ENCODE results near the gene MFGE8. TPM values are rescaled to one million over a fixed set of nuclear protein-coding genes. Genes with fewer than 3 reads are reported as not detected.

Gene MFGE8
- total RNA-seq, 1 experiment from 2014 or later: 118 TPM

DNA sequence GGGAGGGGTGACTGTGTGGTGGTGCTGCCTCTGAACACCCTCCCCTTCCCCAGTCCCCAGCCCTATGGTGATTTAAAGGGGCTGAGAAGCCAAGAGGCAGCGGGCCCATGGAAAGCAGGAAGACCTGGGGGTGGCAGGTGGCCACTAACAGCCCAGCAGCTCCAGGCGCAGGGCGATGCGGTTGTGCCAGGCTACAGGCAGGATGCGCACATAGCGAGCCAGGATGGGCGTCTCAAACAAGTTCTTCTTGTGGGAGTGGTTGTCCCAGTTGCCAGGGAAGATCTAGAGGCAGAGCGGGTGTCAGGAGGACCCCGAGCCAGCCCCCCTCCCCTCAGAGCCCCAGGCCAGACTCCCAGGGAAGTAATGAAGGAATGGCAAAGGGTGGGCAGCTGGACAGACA lies 13.9 kb downstream of the MFGE8 start:
- H3K4me1 ChIP-seq (ENCODE audit: insufficient read depth, low read length, poor library complexity, severe bottlenecking): peaks cover 14% of the 10 kb centered on the region
- H3K27ac ChIP-seq (ENCODE audit: low read depth, low read length, poor library complexity, severe bottlenecking): no peak overlapping the region
- no peaks in the 10 kb centered on the region for H3K9me3 ChIP-seq (ENCODE audit: low read depth, low read length, poor library complexity, severe bottlenecking)
- H3K36me3 ChIP-seq (ENCODE audit: insufficient read depth, low read length, poor library complexity, severe bottlenecking): no peaks in the 10 kb centered on the region
- H3K27me3 ChIP-seq (replicated peaks; ENCODE audit: insufficient read depth, low read depth, low read length, poor library complexity): no peaks in the 10 kb centered on the region
- ChIA-PET CTCF (no interaction called here), POLR2A (ENCODE audit: low non-redundant PET) (no interaction called here)
- TF ChIP-seq, protein P1, sequence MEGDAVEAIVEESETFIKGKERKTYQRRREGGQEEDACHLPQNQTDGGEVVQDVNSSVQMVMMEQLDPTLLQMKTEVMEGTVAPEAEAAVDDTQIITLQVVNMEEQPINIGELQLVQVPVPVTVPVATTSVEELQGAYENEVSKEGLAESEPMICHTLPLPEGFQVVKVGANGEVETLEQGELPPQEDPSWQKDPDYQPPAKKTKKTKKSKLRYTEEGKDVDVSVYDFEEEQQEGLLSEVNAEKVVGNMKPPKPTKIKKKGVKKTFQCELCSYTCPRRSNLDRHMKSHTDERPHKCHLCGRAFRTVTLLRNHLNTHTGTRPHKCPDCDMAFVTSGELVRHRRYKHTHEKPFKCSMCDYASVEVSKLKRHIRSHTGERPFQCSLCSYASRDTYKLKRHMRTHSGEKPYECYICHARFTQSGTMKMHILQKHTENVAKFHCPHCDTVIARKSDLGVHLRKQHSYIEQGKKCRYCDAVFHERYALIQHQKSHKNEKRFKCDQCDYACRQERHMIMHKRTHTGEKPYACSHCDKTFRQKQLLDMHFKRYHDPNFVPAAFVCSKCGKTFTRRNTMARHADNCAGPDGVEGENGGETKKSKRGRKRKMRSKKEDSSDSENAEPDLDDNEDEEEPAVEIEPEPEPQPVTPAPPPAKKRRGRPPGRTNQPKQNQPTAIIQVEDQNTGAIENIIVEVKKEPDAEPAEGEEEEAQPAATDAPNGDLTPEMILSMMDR (conservative IDR thresholded peaks at IDR 0.05; ENCODE audit: low read depth, low read length): no peak
- no peak for TF ChIP-seq EZH2 (IDR thresholded peaks at IDR 0.05; ENCODE audit: borderline replicate concordance, low read depth, low read length, poor library complexity, severe bottlenecking)
- intact Hi-C loops (cut with micrococcal nuclease; ENCODE audit: unreplicated experiment): loop anchor here (5.0 kb wide), 1 partner anchor 268 kb away; no protein-coding TSS in a partner anchor
- H3K4me3 ChIP-seq (ENCODE audit: low read depth, low read length, poor library complexity, severe bottlenecking): no peak overlapping the region
- no peak for DNase-seq (ENCODE audit: low spot score)
- BruUV-seq (replicated peaks): no TSS peak

DNA sequence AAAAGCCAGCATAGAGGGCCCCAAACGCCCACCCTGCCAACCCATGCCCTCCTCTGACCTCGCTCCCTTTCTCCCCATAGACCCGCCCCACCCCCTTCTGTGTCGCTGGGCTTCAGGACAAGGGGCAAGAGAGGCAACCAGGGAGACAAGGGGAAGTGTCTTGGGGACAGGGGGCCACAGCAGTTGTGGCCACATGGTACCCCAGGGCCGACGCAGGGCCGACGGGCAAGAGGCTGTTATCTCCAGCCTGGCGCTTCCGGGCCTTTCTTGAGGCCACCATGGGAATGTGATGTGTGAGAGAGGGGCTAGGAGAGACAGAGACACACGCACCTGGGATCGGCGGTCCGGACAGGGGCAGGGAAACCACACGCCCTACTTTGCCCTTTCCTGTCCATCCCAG lies 14.4 kb downstream of the MFGE8 start:
- Histone ChIP-seq H3K36me3 (ENCODE audit: insufficient read depth, low read length, poor library complexity, severe bottlenecking) (no peaks in the 10 kb centered on the region), H3K4me3 (ENCODE audit: low read depth, low read length, poor library complexity, severe bottlenecking) (no peak overlapping the region), H3K27ac (ENCODE audit: low read depth, low read length, poor library complexity, severe bottlenecking) (no peak overlapping the region), H3K9me3 (ENCODE audit: low read depth, low read length, poor library complexity, severe bottlenecking) (no peaks in the 10 kb centered on the region), H3K27me3 (replicated peaks; ENCODE audit: insufficient read depth, low read depth, low read length, poor library complexity) (no peaks in the 10 kb centered on the region), H3K4me1 (ENCODE audit: insufficient read depth, low read length, poor library complexity, severe bottlenecking) (peaks cover 14% of the 10 kb centered on the region)
- TF ChIP-seq EZH2 (IDR thresholded peaks at IDR 0.05; ENCODE audit: borderline replicate concordance, low read depth, low read length, poor library complexity, severe bottlenecking): no peak
- TF ChIP-seq, protein P1 (conservative IDR thresholded peaks at IDR 0.05; ENCODE audit: low read depth, low read length): no peak
- DNase-seq (ENCODE audit: low spot score): no peak
- TSS peak; percentile 69 for BruUV-seq (replicated peaks)
- POLR2A ChIA-PET (ENCODE audit: low non-redundant PET): no interaction called here
- intact Hi-C loops (cut with micrococcal nuclease; ENCODE audit: unreplicated experiment): loop anchor here (5.0 kb wide), 1 partner anchor 269 kb away; no protein-coding TSS in a partner anchor
- CTCF ChIA-PET: no interaction called here

DNA sequence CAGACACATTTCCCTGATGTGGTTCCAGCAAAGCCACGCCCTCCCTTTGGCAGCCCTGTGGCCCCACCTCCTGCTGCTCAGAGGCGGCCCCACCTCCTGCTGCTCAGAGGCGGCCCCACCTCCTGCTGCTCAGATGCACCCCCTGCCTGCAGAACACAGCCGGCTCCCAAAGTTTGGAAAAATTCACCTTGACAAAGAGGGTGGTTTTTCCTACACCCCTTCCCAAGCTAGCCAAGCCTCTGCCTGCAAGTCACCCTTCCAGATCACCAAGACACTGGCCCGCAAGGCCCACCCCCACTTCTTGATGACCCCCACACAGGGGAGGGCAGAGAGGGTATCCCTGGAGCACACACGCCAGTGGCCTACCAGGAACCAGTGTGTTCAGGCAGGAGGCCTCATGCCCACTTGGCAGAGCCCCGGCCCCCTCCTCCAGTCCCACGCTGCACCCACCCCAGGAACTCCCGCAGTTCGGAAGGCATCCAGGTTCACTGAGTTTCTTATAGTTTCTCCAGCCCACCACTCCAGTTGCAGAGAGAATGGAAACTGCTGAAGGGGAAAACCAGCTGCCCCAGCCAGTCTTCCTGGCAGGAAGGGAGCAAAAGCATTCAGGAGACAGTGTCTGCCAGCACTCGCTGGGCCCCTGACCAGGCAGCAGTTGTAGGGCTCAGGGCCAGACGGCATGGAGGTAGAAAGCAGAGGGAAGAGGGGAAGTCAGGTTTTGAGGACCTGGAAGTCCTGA lies 15.6 kb downstream of the MFGE8 start:
- TF ChIP-seq EZH2 (IDR thresholded peaks at IDR 0.05; ENCODE audit: borderline replicate concordance, low read depth, low read length, poor library complexity, severe bottlenecking): no peak
- TF ChIP-seq, protein P1 (conservative IDR thresholded peaks at IDR 0.05; ENCODE audit: low read depth, low read length): peak; percentile 55
- intact Hi-C loops (cut with micrococcal nuclease; ENCODE audit: unreplicated experiment): loop anchor here (5.0 kb wide), 1 partner anchor 270 kb away; no protein-coding TSS in a partner anchor
- Histone ChIP-seq H3K27ac (ENCODE audit: low read depth, low read length, poor library complexity, severe bottlenecking) (peak overlapping the region; percentile 54), H3K36me3 (ENCODE audit: insufficient read depth, low read length, poor library complexity, severe bottlenecking) (no peaks in the 10 kb centered on the region), H3K9me3 (ENCODE audit: low read depth, low read length, poor library complexity, severe bottlenecking) (no peaks in the 10 kb centered on the region), H3K27me3 (replicated peaks; ENCODE audit: insufficient read depth, low read depth, low read length, poor library complexity) (no peaks in the 10 kb centered on the region), H3K4me3 (ENCODE audit: low read depth, low read length, poor library complexity, severe bottlenecking) (no peak overlapping the region), H3K4me1 (ENCODE audit: insufficient read depth, low read length, poor library complexity, severe bottlenecking) (peaks cover 14% of the 10 kb centered on the region)
- POLR2A ChIA-PET (ENCODE audit: low non-redundant PET): no interaction called here
- DNase-seq (ENCODE audit: low spot score): peak; percentile 73
- CTCF ChIA-PET: no interaction called here
- BruUV-seq (replicated peaks): no TSS peak

All from A673 (cell line).